Left lung (tissue), 10 donors: ENCODE data around the gene LIN37. TPM values are rescaled to one million over a fixed set of nuclear protein-coding genes. Genes with fewer than 3 reads are reported as not detected.

Experiments used
- ATAC-seq: fragments of 200-7000 bp; cut with Tn5 transposase; one replicate; pipeline ENCODE4 v1.9.1; 2020; ENCODE audit warnings: moderate library complexity
- DNase-seq, 4 donors: peaks; one replicate each; pipeline ENCODE4 v3.0.0-alpha.2; 2013 to 2020
- H3K27ac ChIP-seq, 2 donors: fragments of 200-600 bp; sonication (generic) in 1 of 2; one replicate each; pipeline versions ENCODE4 v1.5.0 to v1.8.0; 2020 to 2021
- H3K27me3 ChIP-seq, 2 donors: fragments of 200-600 bp; sonication (generic) in 1 of 2; one replicate each; pipeline versions ENCODE4 v1.5.0 to v1.8.0; 2020 to 2021
- H3K36me3 ChIP-seq, 2 donors: fragments of 200-600 bp; sonication (generic) in 1 of 2; one replicate each; pipeline versions ENCODE4 v1.5.0 to v1.8.0; 2020 to 2021
- H3K4me1 ChIP-seq, 2 donors: fragments of 200-600 bp; one replicate each; pipeline ENCODE4 v1.8.0; 2021
- H3K4me3 ChIP-seq, 2 donors: fragments of 200-600 bp; sonication (generic) in 1 of 2; one replicate each; pipeline versions ENCODE4 v1.5.0 to v1.8.0; 2020 to 2021; ENCODE audit warnings: mild to moderate bottlenecking in 1 of 2
- H3K9me3 ChIP-seq, 2 donors: fragments of 200-600 bp; sonication (generic) in 1 of 2; one replicate each; pipeline versions ENCODE4 v1.5.0 to v1.8.0; 2020 to 2021
- CTCF ChIP-seq, 2 donors: fragments of 200-600 bp; sonication (generic) in 1 of 2; IDR thresholded peaks; one replicate each; pipeline versions ENCODE4 v1.5.0 to v1.8.0; 2021; ENCODE audit warnings: antibody characterized with exemption in 2 of 2
- intact Hi-C, 2 donors: fragments of 100-400 bp; cut with DNase I; formaldehyde crosslinking; loops; one replicate each; pipeline versions ENCODE4 v1.11.2 to v1.14.2; 2022
- polyA plus RNA-seq, 6 donors: library from polyadenylated mRNA; unstranded; fragments of 120-200 nt; gene quantifications; one replicate each; pipeline ENCODE4 v1.2.1, GENCODE V29; 2013; ENCODE audit not compliant: insufficient read length in 6 of 6
- total RNA-seq, 2 donors: library from RNA; stranded (reverse); fragmentation: NEBNext Ultra II Directional; extraction: Animal tissue kit (Norgen Biotek cat#: 25700); gene quantifications; one replicate each; pipeline ENCODE4 v1.2.1, GENCODE V29; 2021
- donor health status: DM: no; HTN: yes; CAD: no.
- donor health status: DM: no; HTN: no; CAD: no.

The LIN37 gene
- total and polyA plus RNA-seq, 8 donors = 6.6 to 14.5 (median 11.8) TPM

DNA sequence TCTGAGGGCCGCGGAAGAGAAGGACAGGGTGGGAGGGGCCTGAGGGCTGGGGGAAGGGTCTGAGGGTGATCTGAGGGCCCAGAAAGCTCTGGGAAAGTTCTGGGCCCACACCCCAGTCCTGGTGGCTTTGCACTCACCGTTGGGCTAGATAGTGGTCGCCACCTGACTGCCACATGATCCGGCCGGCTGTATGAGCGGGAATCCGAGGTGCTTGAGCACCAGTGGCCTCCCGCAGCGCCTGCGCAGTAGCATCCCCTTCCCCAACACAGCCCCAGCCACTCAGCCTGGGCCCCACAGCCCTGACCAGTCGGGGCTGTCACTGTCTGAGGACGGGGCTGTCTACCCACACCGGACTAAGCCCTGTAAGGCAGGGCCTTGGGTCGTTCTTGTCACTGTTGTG lies 49.3 kb downstream of the LIN37 start:
- Histone ChIP-seq H3K36me3 (no peaks in the 10 kb centered on the region), H3K27ac (no peak overlapping the region), H3K27me3 (peaks cover 12 to 63% of the 10 kb centered on the region in 2 donors), H3K4me3 (no peak overlapping the region), H3K9me3 (no peaks in the 10 kb centered on the region), H3K4me1 (no peaks in the 10 kb centered on the region)
- no peak for TF ChIP-seq CTCF (IDR thresholded peaks at IDR 0.05)
- peak; percentile 44 for ATAC-seq
- intact Hi-C loops = no loop called here
- peak in 2 of 4 donors; percentile 30 to 80 for DNase-seq

- Histone ChIP-seq H3K4me3 (no peak overlapping the region), H3K36me3 (no peaks in the 10 kb centered on the region), H3K27me3 (peaks cover 5 to 63% of the 10 kb centered on the region in 2 donors), H3K9me3 (no peaks in the 10 kb centered on the region), H3K4me1 (peaks cover 0 to 6% of the 10 kb centered on the region in 2 donors), H3K27ac (no peak overlapping the region)
- no peak for TF ChIP-seq CTCF (IDR thresholded peaks at IDR 0.05)
- intact Hi-C loops = no loop called here
- no peak for DNase-seq
- ATAC-seq = no peak
These were observed 53.5 kb downstream of the LIN37 start for GRCh38 chr19:35801828-35802227.

Other genes with a start within 250 kb of the LIN37 start
- 100 to 1,000 TPM; 104 to 136 TPM for gene DMKN, start 234.9 kb upstream of the LIN37 start, total RNA-seq
- 100 to 1,000 TPM in 5 of 6 donors, 10 to 100 TPM in 1; 92.5 to 140 (median 111) TPM for gene DMKN, start 234.9 kb upstream of the LIN37 start, polyA plus RNA-seq
- gene SBSN, start 220.3 kb upstream of the LIN37 start, total RNA-seq = under 1 TPM in 1 of 2 donors, not detected in 1; 0.20 TPM
- under 1 TPM in 2 of 6 donors, not detected in 4; 0.09 to 0.11 TPM for gene SBSN, start 220.3 kb upstream of the LIN37 start, polyA plus RNA-seq
- gene GAPDHS, start 215.1 kb upstream of the LIN37 start, total RNA-seq = not detected
- gene GAPDHS, start 215.1 kb upstream of the LIN37 start, polyA plus RNA-seq = not detected
- 100 to 1,000 TPM in 1 of 2 donors, 10 to 100 TPM in 1; 98.3 to 112 TPM for gene TMEM147, start 202.9 kb upstream of the LIN37 start, total RNA-seq
- 10 to 100 TPM; 52.7 to 62.3 (median 55.2) TPM for gene TMEM147, start 202.9 kb upstream of the LIN37 start, polyA plus RNA-seq
- gene ATP4A, start 184.9 kb upstream of the LIN37 start, total RNA-seq = not detected
- not detected for gene ATP4A, start 184.9 kb upstream of the LIN37 start, polyA plus RNA-seq
- gene PMIS2, start 162.4 kb upstream of the LIN37 start, total RNA-seq = not detected
- not detected for gene PMIS2, start 162.4 kb upstream of the LIN37 start, polyA plus RNA-seq
- gene HAUS5, start 135.8 kb upstream of the LIN37 start, total RNA-seq = 10 to 100 TPM; 12.1 to 12.7 TPM
- 10 to 100 TPM; 22.5 to 32.7 (median 26.7) TPM for gene HAUS5, start 135.8 kb upstream of the LIN37 start, polyA plus RNA-seq
- gene RBM42, start 119.5 kb upstream of the LIN37 start, total RNA-seq = 10 to 100 TPM; 57.8 to 64.1 TPM
- 10 to 100 TPM; 48.4 to 67.0 (median 61.3) TPM for gene RBM42, start 119.5 kb upstream of the LIN37 start, polyA plus RNA-seq
- 1 to 10 TPM in 1 of 2 donors, under 1 TPM in 1; 0.79 to 1.0 TPM for gene ETV2, start 106.8 kb upstream of the LIN37 start, total RNA-seq
- 1 to 10 TPM; 1.5 to 3.5 (median 2.2) TPM for gene ETV2, start 106.8 kb upstream of the LIN37 start, polyA plus RNA-seq
- gene COX6B1, start 100.3 kb upstream of the LIN37 start, total RNA-seq = 100 to 1,000 TPM; 291 to 295 TPM
- gene COX6B1, start 100.3 kb upstream of the LIN37 start, polyA plus RNA-seq = 100 to 1,000 TPM; 199 to 261 (median 234) TPM
- not detected for gene UPK1A, start 82.1 kb upstream of the LIN37 start, total RNA-seq
- gene UPK1A, start 82.1 kb upstream of the LIN37 start, polyA plus RNA-seq = under 1 TPM in 4 of 6 donors, not detected in 2; 0.18 to 0.48 (median 0.30) TPM
- gene ZBTB32, start 44.0 kb upstream of the LIN37 start, total RNA-seq = under 1 TPM; 0.15 to 0.31 TPM
- gene ZBTB32, start 44.0 kb upstream of the LIN37 start, polyA plus RNA-seq = under 1 TPM; 0.32 to 0.94 (median 0.50) TPM
- 10 to 100 TPM; 29.4 to 39.1 TPM for gene KMT2B, start 30.6 kb upstream of the LIN37 start, total RNA-seq
- 10 to 100 TPM; 27.9 to 38.0 (median 33.9) TPM for gene KMT2B, start 30.6 kb upstream of the LIN37 start, polyA plus RNA-seq
- gene IGFLR1, start 6.1 kb upstream of the LIN37 start, total RNA-seq = 10 to 100 TPM; 14.1 to 25.8 TPM
- gene IGFLR1, start 6.1 kb upstream of the LIN37 start, polyA plus RNA-seq = 1 to 10 TPM; 2.0 to 6.1 (median 5.1) TPM
- gene U2AF1L4, start 3.2 kb upstream of the LIN37 start, total RNA-seq = 10 to 100 TPM; 15.2 to 16.6 TPM
- 10 to 100 TPM; 16.0 to 20.5 (median 17.7) TPM for gene U2AF1L4, start 3.2 kb upstream of the LIN37 start, polyA plus RNA-seq
- 10 to 100 TPM; 59.6 to 90.3 TPM for gene PSENEN, start 2.9 kb upstream of the LIN37 start, total RNA-seq
- gene PSENEN, start 2.9 kb upstream of the LIN37 start, polyA plus RNA-seq = 10 to 100 TPM; 39.6 to 59.7 (median 46.9) TPM
- gene HSPB6, start 8.5 kb downstream of the LIN37 start, total RNA-seq = 10 to 100 TPM; 38.3 to 39.7 TPM
- 10 to 100 TPM; 51.8 to 91.7 (median 71.3) TPM for gene HSPB6, start 8.5 kb downstream of the LIN37 start, polyA plus RNA-seq
- 10 to 100 TPM; 21.8 to 22.2 TPM for gene PROSER3, start 9.6 kb downstream of the LIN37 start, total RNA-seq
- gene PROSER3, start 9.6 kb downstream of the LIN37 start, polyA plus RNA-seq = 10 to 100 TPM; 19.0 to 21.4 (median 20.8) TPM
- 10 to 100 TPM; 11.4 to 11.9 TPM for gene ARHGAP33, start 27.0 kb downstream of the LIN37 start, total RNA-seq
- 10 to 100 TPM; 23.7 to 35.6 (median 29.4) TPM for gene ARHGAP33, start 27.0 kb downstream of the LIN37 start, polyA plus RNA-seq
- not detected for gene PRODH2, start 64.3 kb downstream of the LIN37 start, total RNA-seq
- gene PRODH2, start 64.3 kb downstream of the LIN37 start, polyA plus RNA-seq = under 1 TPM in 3 of 6 donors, not detected in 3; 0.15 to 0.31 (median 0.16) TPM
- under 1 TPM in 1 of 2 donors, not detected in 1; 0.08 TPM for gene NPHS1, start 103.9 kb downstream of the LIN37 start, total RNA-seq
- 1 to 10 TPM in 3 of 6 donors, under 1 TPM in 3; 0.45 to 2.0 (median 1.0) TPM for gene NPHS1, start 103.9 kb downstream of the LIN37 start, polyA plus RNA-seq
- under 1 TPM in 1 of 2 donors, not detected in 1; 0.08 TPM for gene KIRREL2, start 108.3 kb downstream of the LIN37 start, total RNA-seq
- gene KIRREL2, start 108.3 kb downstream of the LIN37 start, polyA plus RNA-seq = 1 to 10 TPM in 5 of 6 donors, under 1 TPM in 1; 0.76 to 3.5 (median 2.4) TPM
- 1 to 10 TPM; 3.0 to 8.6 TPM for gene APLP1, start 120.0 kb downstream of the LIN37 start, total RNA-seq
- gene APLP1, start 120.0 kb downstream of the LIN37 start, polyA plus RNA-seq = 10 to 100 TPM in 1 of 6 donors, 1 to 10 TPM in 5; 8.0 to 11.0 (median 9.3) TPM
- gene NFKBID, start 152.0 kb downstream of the LIN37 start, total RNA-seq = 10 to 100 TPM; 11.8 to 19.1 TPM
- 1 to 10 TPM; 3.7 to 9.5 (median 7.2) TPM for gene NFKBID, start 152.0 kb downstream of the LIN37 start, polyA plus RNA-seq
- 10 to 100 TPM; 24.7 to 26.0 TPM for gene HCST, start 154.0 kb downstream of the LIN37 start, total RNA-seq
- gene HCST, start 154.0 kb downstream of the LIN37 start, polyA plus RNA-seq = 1 to 10 TPM; 3.6 to 5.9 (median 4.4) TPM
- 100 to 1,000 TPM; 205 to 407 TPM for gene TYROBP, start 159.7 kb downstream of the LIN37 start, total RNA-seq
- gene TYROBP, start 159.7 kb downstream of the LIN37 start, polyA plus RNA-seq = 10 to 100 TPM; 12.3 to 15.7 (median 13.3) TPM
- 10 to 100 TPM; 12.2 to 14.8 TPM for gene LRFN3, start 187.8 kb downstream of the LIN37 start, total RNA-seq
- 10 to 100 TPM in 3 of 6 donors, 1 to 10 TPM in 3; 8.0 to 13.6 (median 11.1) TPM for gene LRFN3, start 187.8 kb downstream of the LIN37 start, polyA plus RNA-seq
- gene SDHAF1, start 246.6 kb downstream of the LIN37 start, total RNA-seq = 10 to 100 TPM; 14.0 to 16.5 TPM
- 10 to 100 TPM in 5 of 6 donors, 1 to 10 TPM in 1; 9.4 to 13.3 (median 10.9) TPM for gene SDHAF1, start 246.6 kb downstream of the LIN37 start, polyA plus RNA-seq